RPMI7951 (cell line): ENCODE data around the gene BARX2. TPM values are rescaled to one million over a fixed set of nuclear protein-coding genes. Genes with fewer than 3 reads are reported as not detected.
"Not testable (repeated sequence)": the region's sequence is repeated elsewhere in the genome, so short reads cannot be mapped to it uniquely, and the experiment has no call there.

Experiments used
- DNase-seq: peaks from one replicate; pipeline ENCODE4 v3.0.0-alpha.2; 2012; ENCODE audit warnings: low read depth
- total RNA-seq: library from RNA; depleted of rRNA; stranded (reverse); fragments of >200 nt; shearing (Covaris generic); gene quantifications from 2 replicates; pipeline ENCODE4 v1.2.3, GENCODE V29; 2014; rRNA removed

The BARX2 gene
- not detected in 2 replicates for total RNA-seq

- peak; percentile 46 for DNase-seq
These were observed at the start of gene BARX2 for GRCh38 chr11:129375751-129376657. Gene BARX2, plus strand, starts transcription at chr11:129375848. Its CDS starts 188 bp downstream, at chr11:129376036.

GRCh38 chr11:129326921-129327320 is 48.7 kb upstream of the BARX2 start:
- no peak for DNase-seq

GRCh38 chr11:129327708-129328107 is 47.9 kb upstream of the BARX2 start:
- DNase-seq = not testable (repeated sequence)

GRCh38 chr11:129328756-129329155 is 46.9 kb upstream of the BARX2 start:
- no peak for DNase-seq

- peak; percentile 29 for DNase-seq
These were observed 44.4 kb upstream of the BARX2 start for GRCh38 chr11:129331217-129331616.

GRCh38 chr11:129331871-129332274 is 43.8 kb upstream of the BARX2 start:
- DNase-seq = peak; percentile 79

GRCh38 chr11:129333873-129334272 is 41.8 kb upstream of the BARX2 start:
- DNase-seq = peak; percentile 19

- DNase-seq = not testable (repeated sequence)
These were observed 31.2 kb upstream of the BARX2 start for GRCh38 chr11:129344301-129344940.

GRCh38 chr11:129346916-129347315 is 28.7 kb upstream of the BARX2 start:
- peak; percentile 47 for DNase-seq

- no peak for DNase-seq
These were observed 26.8 kb upstream of the BARX2 start for GRCh38 chr11:129348813-129349212.

GRCh38 chr11:129352676-129353075 is 23.0 kb upstream of the BARX2 start:
- no peak for DNase-seq

- no peak for DNase-seq
These were observed 21.0 kb upstream of the BARX2 start for GRCh38 chr11:129354691-129355090.

GRCh38 chr11:129359748-129360147 is 15.9 kb upstream of the BARX2 start:
- no peak for DNase-seq

- peak; percentile 79 for DNase-seq
These were observed 11.4 kb upstream of the BARX2 start for GRCh38 chr11:129364143-129364654.

GRCh38 chr11:129365816-129366215 is 9.8 kb upstream of the BARX2 start:
- no peak for DNase-seq

GRCh38 chr11:129366737-129367597 is 8.7 kb upstream of the BARX2 start:
- DNase-seq = no peak

- DNase-seq = no peak
These were observed 6.6 kb upstream of the BARX2 start for GRCh38 chr11:129368889-129369672.

GRCh38 chr11:129370715-129371114 is 4.9 kb upstream of the BARX2 start:
- DNase-seq = no peak

GRCh38 chr11:129372609-129373488 is 2.8 kb upstream of the BARX2 start:
- DNase-seq = no peak

GRCh38 chr11:129373489-129373953 is 2.1 kb upstream of the BARX2 start:
- DNase-seq = no peak
